ENCODE results near the gene HOXB2.
"Not testable (repeated sequence)": the region's sequence is repeated elsewhere in the genome, so short reads cannot be mapped to it uniquely, and the experiment has no call there.

HOXB2 gene

DNA sequence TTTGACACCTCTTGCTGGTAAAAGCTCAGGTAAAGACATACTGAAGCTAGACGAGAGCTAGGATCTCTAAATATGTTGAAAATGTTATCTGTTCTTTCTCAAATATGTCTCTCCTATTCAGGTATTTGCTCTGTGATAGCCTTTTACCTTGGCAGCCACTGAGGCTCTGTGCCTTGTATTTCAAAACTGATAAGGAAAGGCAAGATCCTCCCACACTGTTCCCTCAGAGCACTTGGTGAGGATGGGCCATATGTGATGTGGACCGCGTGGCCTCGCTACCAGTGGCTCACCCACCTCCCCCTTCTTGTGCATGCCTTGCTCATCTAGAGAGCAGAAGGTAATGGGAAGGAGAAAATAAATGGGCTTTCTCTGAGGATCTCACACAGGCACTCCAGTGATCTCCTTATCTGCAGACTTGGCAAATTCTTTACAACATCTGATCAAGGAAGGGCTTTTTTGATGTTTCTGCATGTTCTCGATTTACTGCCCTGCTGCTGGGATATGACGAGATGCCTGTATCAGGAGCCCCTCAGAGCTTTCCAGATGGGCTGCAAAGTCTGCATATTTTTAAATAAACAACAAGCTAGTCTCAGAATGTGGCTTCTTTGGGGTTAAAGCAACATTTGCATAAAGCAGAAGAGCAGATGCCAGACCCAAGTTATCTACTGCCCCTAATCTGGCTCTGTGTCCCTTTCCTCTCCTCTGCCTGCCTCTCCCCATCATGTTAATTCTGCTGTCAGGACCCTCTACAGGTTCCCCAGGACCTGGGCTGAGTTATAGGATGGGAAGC, 31.0 kb downstream of the HOXB2 start:
- FAIRE-seq (peak; percentile 47), DNase-seq (ENCODE audit: insufficient read length, low spot score) (no peak)
- TF ChIP-seq SPI1 (IDR thresholded peaks at IDR 0.05; ENCODE audit: low read depth, low read length) (no peak), POLR2AphosphoS5 (IDR thresholded peaks at IDR 0.05; ENCODE audit: low read depth, low read length) (no peak), PAX5 (IDR thresholded peaks at IDR 0.05; ENCODE audit: insufficient read depth, low read length, severe bottlenecking) (no peak), TAF1 (IDR thresholded peaks at IDR 0.05; ENCODE audit: low read depth, low read length) (no peak), POLR2A (IDR thresholded peaks at IDR 0.05; ENCODE audit: low read depth, low read length) (no peak), POU2F2 (IDR thresholded peaks at IDR 0.05; ENCODE audit: low read depth, low read length) (peak; percentile 87)

DNA sequence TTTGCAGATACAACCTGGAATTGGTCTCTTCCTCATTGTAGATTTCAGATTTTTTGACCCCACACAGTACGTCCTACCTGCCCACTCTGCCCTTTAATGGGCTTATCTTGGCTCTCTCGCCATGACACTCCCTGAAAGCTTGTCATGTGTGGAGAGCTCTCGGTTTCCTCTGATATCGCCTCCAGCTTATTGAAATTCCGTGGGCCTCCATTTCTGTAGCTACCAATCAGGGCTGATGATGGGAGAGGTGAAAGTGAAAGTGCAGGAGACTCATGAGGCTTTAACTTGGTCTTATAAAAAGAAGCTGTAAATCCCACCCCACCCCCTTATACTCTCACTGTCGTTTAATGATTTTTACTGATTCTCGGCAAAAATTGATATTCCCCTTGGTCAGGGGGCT, 31.8 kb downstream of the HOXB2 start:
- no peak for TF ChIP-seq TAF1 (IDR thresholded peaks at IDR 0.05; ENCODE audit: low read depth, low read length)
- no peak for TF ChIP-seq POLR2A (IDR thresholded peaks at IDR 0.05; ENCODE audit: low read depth, low read length)
- no peak for TF ChIP-seq POLR2AphosphoS5 (IDR thresholded peaks at IDR 0.05; ENCODE audit: low read depth, low read length)
- TF ChIP-seq POU2F2 (IDR thresholded peaks at IDR 0.05; ENCODE audit: low read depth, low read length), result no peak
- TF ChIP-seq PAX5 (IDR thresholded peaks at IDR 0.05; ENCODE audit: insufficient read depth, low read length, severe bottlenecking), result no peak
- no peak for FAIRE-seq
- DNase-seq (ENCODE audit: insufficient read length, low spot score), result no peak

DNA sequence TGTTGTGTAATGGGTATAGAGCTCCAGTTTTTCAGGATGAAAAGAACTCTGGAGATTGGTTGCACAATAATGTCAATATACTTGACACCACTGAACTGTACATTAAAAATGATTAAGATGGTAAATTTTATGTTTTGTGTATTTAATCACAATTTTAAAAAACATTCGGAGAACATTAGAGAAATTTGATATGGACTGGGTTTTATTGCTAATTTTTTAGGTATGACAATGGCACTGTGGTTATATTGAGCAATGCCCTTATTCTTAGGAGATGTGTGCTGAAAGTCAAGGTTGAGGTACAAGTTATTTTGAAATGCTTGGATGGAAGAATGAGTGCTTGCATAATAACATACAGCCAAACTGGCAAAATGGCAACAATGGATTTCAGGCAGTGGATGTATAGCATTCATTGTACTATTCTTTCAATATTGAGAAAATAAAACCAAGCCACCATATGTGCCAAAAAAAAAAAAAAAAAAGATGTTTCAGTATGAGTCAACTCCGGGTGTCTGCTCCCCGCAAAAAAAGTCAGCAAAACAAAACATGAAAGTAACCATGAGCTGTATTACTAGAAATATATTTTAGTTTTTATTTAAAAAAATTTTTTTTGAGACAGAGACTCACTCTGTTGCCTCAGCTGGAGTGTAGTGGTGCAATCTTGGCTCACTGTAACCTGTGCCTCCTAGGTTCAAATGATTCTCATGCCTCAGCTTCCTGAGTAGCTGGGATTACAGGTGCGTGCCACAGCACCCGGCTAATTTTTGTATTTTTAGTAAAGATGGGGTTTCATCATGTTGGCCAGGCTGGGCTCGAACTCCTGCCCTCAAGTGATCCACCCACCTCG, 33.9 kb downstream of the HOXB2 start:
- TF ChIP-seq POLR2A (IDR thresholded peaks at IDR 0.05; ENCODE audit: low read depth, low read length) (no peak), POU2F2 (IDR thresholded peaks at IDR 0.05; ENCODE audit: low read depth, low read length) (no peak), PAX5 (IDR thresholded peaks at IDR 0.05; ENCODE audit: insufficient read depth, low read length, severe bottlenecking) (no peak), SPI1 (IDR thresholded peaks at IDR 0.05; ENCODE audit: low read depth, low read length) (no peak), POLR2AphosphoS5 (IDR thresholded peaks at IDR 0.05; ENCODE audit: low read depth, low read length) (no peak), TAF1 (IDR thresholded peaks at IDR 0.05; ENCODE audit: low read depth, low read length) (no peak)
- FAIRE-seq, result no peak
- DNase-seq (ENCODE audit: insufficient read length, low spot score), result no peak

DNA sequence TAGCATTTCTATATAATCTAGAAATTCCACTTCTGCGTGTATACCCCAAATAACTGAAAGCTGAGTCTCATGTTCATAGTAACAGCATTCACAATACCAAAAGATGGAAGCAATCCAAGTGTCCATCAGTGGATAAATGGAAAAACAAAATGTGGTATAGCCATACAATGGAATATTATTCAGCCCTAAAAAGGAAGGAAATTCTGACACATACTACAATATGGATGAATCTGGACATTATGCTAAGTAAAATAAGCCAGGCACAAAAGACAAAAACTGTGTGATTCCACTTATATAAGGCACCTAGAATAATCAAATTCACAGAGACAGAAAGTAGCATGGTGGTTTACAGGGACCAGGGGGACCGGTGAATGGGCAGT, 34.5 kb downstream of the HOXB2 start:
- TF ChIP-seq PAX5 (IDR thresholded peaks at IDR 0.05; ENCODE audit: insufficient read depth, low read length, severe bottlenecking), result no peak
- no peak for FAIRE-seq
- no peak for DNase-seq (ENCODE audit: insufficient read length, low spot score)

DNA sequence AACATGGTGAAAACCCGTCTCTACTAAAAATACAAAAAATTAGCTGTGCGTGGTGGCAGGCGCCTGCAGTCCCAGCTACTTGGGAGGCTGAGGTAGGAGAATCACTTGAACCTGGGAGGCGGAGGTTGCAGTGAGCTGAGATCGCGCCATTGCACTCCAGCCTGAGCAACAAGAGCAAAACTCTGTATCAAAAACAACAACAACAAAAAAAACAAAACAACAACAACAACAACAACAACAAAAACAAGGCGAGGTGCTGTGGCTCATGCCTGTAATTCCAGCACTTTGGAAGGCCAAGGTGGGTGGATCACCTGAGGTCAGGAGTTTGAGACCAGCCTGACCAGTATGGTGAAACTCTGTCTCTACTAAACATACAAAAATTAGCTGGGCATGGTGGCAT, 35.2 kb downstream of the HOXB2 start:
- not testable (repeated sequence) for DNase-seq (ENCODE audit: insufficient read length, low spot score); FAIRE-seq

DNA sequence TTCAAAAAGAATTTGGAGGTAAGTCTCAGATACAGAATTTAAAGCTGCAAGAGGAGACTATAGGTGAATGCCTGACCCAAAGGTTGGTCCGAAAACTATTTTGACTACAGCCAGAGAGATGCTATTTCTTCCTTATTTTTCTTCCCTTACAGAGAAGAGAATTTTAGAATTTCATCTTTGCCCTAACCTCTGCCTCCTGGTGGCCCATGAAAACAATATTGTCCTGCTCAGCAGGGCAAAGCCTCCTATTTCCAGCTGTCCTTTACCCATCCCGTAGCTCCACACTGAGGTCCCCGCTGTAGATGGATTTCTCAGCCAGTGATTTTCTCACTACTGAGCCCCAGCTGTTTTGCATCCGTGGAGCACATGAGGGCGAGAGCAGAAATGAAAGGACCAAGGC, 38.7 kb downstream of the HOXB2 start:
- no peak for TF ChIP-seq POLR2AphosphoS5 (IDR thresholded peaks at IDR 0.05; ENCODE audit: low read depth, low read length)
- TF ChIP-seq PAX5 (IDR thresholded peaks at IDR 0.05; ENCODE audit: insufficient read depth, low read length, severe bottlenecking), result no peak
- no peak for TF ChIP-seq POU2F2 (IDR thresholded peaks at IDR 0.05; ENCODE audit: low read depth, low read length)
- no peak for TF ChIP-seq TAF1 (IDR thresholded peaks at IDR 0.05; ENCODE audit: low read depth, low read length)
- TF ChIP-seq POLR2A (IDR thresholded peaks at IDR 0.05; ENCODE audit: low read depth, low read length), result no peak
- no peak for TF ChIP-seq SPI1 (IDR thresholded peaks at IDR 0.05; ENCODE audit: low read depth, low read length)
- DNase-seq (ENCODE audit: insufficient read length, low spot score) (no peak), FAIRE-seq (no peak)

DNA sequence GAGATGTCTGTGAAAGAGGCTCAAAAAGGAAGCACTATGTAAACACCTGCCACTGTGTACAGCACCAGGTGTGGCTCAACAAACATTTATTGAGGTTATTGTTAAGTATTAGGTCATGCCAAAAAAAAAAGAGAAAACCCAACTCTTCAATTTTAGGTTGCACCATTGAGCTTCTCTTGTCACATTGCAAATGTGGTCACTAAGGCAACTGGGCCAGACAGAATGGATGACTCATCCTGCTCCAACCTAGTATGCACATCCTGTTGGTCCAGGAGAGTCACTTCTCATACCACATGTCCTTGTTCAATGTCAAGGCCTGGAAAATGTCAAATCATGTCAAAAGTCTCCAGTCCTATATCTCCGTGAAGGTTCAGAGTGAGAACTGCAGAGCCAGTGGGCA, 39.1 kb downstream of the HOXB2 start:
- TF ChIP-seq SPI1 (IDR thresholded peaks at IDR 0.05; ENCODE audit: low read depth, low read length), result peak; percentile 49
- no peak for TF ChIP-seq POLR2A (IDR thresholded peaks at IDR 0.05; ENCODE audit: low read depth, low read length)
- peak; percentile 93 for FAIRE-seq
- DNase-seq (ENCODE audit: insufficient read length, low spot score), result no peak

DNA sequence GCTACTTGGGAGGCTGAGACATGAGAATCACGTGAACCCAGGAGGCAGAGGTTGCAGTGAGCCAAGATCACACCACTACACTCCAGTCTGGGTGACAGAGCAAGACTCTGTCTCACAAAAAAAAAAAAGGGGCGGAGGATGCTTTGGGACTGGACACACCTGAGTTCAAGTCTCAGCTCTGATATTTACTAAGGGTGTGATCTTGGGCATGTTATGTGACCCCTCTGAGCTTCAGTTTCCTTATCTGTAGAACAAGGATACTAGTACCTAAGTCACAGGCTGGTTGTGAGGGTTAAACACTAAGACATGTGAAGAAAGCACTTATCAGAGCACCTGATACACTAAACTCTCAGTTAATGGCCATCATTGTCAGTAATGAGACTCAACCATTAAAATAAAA, 40.0 kb downstream of the HOXB2 start:
- no peak for FAIRE-seq
- TF ChIP-seq POLR2A (IDR thresholded peaks at IDR 0.05; ENCODE audit: low read depth, low read length), result no peak
- no peak for TF ChIP-seq TAF1 (IDR thresholded peaks at IDR 0.05; ENCODE audit: low read depth, low read length)
- TF ChIP-seq SPI1 (IDR thresholded peaks at IDR 0.05; ENCODE audit: low read depth, low read length), result no peak
- TF ChIP-seq POU2F2 (IDR thresholded peaks at IDR 0.05; ENCODE audit: low read depth, low read length), result no peak
- no peak for TF ChIP-seq PAX5 (IDR thresholded peaks at IDR 0.05; ENCODE audit: insufficient read depth, low read length, severe bottlenecking)
- no peak for TF ChIP-seq POLR2AphosphoS5 (IDR thresholded peaks at IDR 0.05; ENCODE audit: low read depth, low read length)
- DNase-seq (ENCODE audit: insufficient read length, low spot score), result no peak

DNA sequence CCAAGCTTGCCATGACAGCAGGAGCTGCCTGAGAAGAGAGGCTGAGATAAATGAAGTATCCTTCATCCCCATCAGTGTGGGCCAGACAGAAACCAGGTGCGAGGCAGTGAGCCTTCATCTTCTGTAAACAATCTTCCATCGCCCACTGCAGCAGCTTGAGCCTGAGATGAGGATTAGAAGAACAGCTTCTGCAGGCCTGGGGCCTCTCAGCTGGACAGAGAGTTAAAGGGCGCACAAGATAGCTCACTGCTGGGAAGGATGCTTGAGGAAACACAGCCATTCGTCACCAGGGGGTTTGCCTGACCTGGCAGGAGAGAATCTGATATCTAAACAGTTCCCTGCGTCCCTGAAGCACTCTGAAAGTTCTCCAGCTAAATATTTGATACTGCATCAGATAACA, 41.2 kb downstream of the HOXB2 start:
- FAIRE-seq, result no peak
- TF ChIP-seq POLR2A (IDR thresholded peaks at IDR 0.05; ENCODE audit: low read depth, low read length) (no peak), PAX5 (IDR thresholded peaks at IDR 0.05; ENCODE audit: insufficient read depth, low read length, severe bottlenecking) (no peak), TAF1 (IDR thresholded peaks at IDR 0.05; ENCODE audit: low read depth, low read length) (no peak), POU2F2 (IDR thresholded peaks at IDR 0.05; ENCODE audit: low read depth, low read length) (no peak), SPI1 (IDR thresholded peaks at IDR 0.05; ENCODE audit: low read depth, low read length) (no peak), POLR2AphosphoS5 (IDR thresholded peaks at IDR 0.05; ENCODE audit: low read depth, low read length) (no peak)

DNA sequence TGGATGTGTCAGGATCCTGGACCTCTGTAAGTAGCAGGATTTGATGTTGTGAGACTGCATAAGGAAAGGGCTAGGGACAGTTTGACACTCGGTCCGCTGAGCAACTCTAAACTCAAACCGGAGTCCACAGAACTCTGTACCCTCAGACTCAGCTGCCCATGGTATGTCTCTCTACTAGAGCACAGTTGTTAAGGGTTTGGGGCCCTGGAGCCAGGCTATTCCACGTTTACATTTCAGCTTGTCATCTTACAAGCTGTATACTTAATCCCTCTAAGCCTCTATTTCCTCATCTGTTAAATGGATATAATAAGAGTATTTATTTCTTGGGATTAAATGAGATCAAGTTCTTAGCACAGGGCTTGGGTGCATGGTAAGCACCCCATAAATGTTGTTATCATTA, 42.0 kb downstream of the HOXB2 start:
- TF ChIP-seq POLR2A (IDR thresholded peaks at IDR 0.05; ENCODE audit: low read depth, low read length) (no peak), SPI1 (IDR thresholded peaks at IDR 0.05; ENCODE audit: low read depth, low read length) (no peak), TAF1 (IDR thresholded peaks at IDR 0.05; ENCODE audit: low read depth, low read length) (no peak), PAX5 (IDR thresholded peaks at IDR 0.05; ENCODE audit: insufficient read depth, low read length, severe bottlenecking) (no peak), POU2F2 (IDR thresholded peaks at IDR 0.05; ENCODE audit: low read depth, low read length) (no peak), POLR2AphosphoS5 (IDR thresholded peaks at IDR 0.05; ENCODE audit: low read depth, low read length) (no peak)
- DNase-seq (ENCODE audit: insufficient read length, low spot score) (no peak), FAIRE-seq (no peak)

More for the DNA sequence above, 41.2 kb downstream of the HOXB2 start:
- DNase-seq (ENCODE audit: insufficient read length, low spot score), result no peak
